ENCODE measurements around the gene FAR2.

DNA sequence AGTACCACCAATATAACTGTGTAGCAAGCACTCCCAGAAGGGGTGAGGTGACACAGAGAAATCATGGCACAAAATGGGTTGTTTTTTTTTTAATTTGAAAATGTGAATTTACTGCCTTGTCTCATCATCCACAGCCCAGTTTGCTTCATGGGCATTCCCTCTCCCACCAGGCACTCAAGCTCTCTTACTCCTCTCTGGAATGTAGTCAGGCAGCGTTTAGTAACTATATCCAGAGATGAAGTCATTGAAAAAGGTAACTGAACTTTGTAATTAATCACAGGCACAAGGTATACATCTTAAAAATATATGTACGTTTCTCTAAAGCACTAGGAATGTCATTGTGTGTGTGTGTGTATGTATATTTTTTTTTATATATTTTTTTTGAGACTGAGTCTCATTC, 91.4 kb downstream of the FAR2 start:
- TF ChIP-seq, protein P1, sequence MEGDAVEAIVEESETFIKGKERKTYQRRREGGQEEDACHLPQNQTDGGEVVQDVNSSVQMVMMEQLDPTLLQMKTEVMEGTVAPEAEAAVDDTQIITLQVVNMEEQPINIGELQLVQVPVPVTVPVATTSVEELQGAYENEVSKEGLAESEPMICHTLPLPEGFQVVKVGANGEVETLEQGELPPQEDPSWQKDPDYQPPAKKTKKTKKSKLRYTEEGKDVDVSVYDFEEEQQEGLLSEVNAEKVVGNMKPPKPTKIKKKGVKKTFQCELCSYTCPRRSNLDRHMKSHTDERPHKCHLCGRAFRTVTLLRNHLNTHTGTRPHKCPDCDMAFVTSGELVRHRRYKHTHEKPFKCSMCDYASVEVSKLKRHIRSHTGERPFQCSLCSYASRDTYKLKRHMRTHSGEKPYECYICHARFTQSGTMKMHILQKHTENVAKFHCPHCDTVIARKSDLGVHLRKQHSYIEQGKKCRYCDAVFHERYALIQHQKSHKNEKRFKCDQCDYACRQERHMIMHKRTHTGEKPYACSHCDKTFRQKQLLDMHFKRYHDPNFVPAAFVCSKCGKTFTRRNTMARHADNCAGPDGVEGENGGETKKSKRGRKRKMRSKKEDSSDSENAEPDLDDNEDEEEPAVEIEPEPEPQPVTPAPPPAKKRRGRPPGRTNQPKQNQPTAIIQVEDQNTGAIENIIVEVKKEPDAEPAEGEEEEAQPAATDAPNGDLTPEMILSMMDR (IDR thresholded peaks at IDR 0.05; ENCODE audit: low read depth, low read length) = no peak
- TF ChIP-seq EZH2phosphoT487 (IDR thresholded peaks at IDR 0.05; ENCODE audit: low read depth) = no peak

Measured in OCI-LY3 (cell line).